ENCODE results near the gene SRP68.

The SRP68 gene

DNA sequence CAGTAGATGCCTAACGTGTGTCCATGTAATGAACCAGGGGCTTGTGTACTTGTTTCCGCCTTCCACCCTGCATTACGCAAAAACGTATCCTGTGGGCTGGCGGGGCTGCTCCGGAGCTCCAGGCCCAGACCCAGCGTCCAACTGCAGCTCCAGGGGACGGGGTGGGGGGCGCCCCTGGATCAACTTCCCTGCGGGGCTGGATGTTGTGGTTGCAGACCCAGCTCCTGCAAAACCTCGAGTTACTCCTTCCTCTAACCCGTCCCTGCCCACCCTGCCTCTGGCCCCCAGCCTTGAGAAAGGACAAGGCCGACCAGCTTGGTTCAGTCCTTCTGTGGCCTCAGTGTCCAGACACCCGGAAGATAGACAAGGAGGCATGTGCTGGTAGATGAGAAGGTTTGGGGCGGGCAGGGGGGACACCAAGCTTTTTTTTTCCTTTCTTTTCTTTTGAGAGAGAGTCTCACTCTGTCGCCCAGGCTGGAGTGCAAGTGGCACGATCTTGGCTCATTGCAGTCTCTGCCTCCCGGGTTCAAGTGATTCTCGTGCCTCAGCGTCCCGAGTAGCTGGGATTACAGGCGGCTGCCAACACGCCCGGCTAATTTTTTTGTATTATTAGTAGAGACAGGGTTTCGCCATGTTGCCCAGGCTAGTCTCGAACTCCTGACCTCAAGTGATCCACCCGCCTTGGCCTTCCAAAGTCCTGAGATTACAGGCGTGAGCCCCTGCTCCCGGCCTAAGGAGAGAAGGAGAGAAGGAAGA, 32.0 kb upstream of the SRP68 start:
- Histone ChIP-seq H3K9ac (ENCODE audit: low read depth in 1 of 2, low read length in 2 of 2) (peak overlapping the region; percentile 73 to 78), H3K27me3 (ENCODE audit: control insufficient read depth in 2 of 2, insufficient read depth in 2 of 2, low read length in 2 of 2) (no peaks in the 10 kb centered on the region), H3K9me3 (ENCODE audit: control insufficient read depth in 2 of 2, low read length in 2 of 2) (no peaks in the 10 kb centered on the region), H3K27ac (ENCODE audit: low read depth in 2 of 2, low read length in 2 of 2) (peak overlapping the region; percentile 58 to 77), H3K4me3 (ENCODE audit: low read length in 2 of 2) (peak overlapping the region; percentile 85 to 96), H3K4me1 (ENCODE audit: control insufficient read depth in 2 of 2, insufficient read depth in 2 of 2, low read length in 2 of 2) (peaks cover 15 to 19% of the 10 kb centered on the region in 2 donors), H3K36me3 (ENCODE audit: control insufficient read depth in 2 of 2, insufficient read depth in 2 of 2, low read length in 2 of 2) (peaks cover 8 to 21% of the 10 kb centered on the region in 2 donors)

DNA sequence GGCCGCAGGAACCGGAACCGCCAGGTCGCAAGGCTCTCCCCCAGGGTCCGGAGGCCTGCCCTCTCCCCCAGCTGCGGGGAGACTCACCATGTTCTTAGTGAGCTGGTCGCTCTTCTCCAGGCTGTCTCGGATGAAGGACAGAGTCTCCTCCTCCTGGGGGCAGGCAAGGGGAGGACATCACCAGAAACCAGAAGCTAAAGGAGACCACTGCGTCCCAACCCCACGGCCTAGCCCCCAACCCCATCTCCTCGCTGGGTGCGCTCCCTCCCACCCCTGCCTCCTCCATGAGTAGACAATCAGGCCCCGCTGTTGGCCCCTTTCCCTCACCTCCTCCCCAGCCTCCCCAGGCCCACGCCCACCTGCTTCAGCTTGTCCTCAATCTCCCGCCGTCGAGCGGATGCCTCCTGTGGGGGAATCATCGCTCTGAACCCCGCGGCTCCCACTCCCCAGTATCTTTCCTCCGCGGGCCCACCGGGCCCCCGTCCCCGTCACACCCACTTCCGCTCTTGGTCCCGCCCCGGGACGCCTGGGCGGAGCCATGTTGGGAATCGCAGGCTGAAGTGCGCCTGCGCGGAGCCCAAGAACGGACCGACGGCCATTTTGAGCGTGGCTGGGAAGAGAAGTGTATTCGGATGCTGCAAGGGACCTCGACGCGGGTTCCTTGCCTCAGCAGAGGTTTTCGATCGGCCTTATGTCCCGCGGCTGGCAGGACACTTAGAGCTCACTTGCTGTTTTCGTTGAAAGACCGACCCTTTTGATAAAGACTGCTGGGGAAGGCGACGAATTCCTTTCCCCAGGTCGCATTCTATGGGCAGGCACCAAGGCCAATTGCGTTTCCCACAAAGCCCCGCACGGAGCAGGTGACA, 31.2 kb upstream of the SRP68 start, which contains the start of gene EXOC7:
Gene EXOC7, minus strand, starts transcription at position 514 of the 866 bp plus-strand sequence. Its CDS starts 95 bp downstream, at position 419.
- Histone ChIP-seq H3K4me3 (ENCODE audit: low read length in 2 of 2) (peak within 1 kb of the TSS; percentile 85 to 96), H3K36me3 (ENCODE audit: control insufficient read depth in 2 of 2, insufficient read depth in 2 of 2, low read length in 2 of 2) (peaks cover 8 to 21% of the 10 kb centered on the region in 2 donors), H3K4me1 (ENCODE audit: control insufficient read depth in 2 of 2, insufficient read depth in 2 of 2, low read length in 2 of 2) (peaks cover 15 to 19% of the 10 kb centered on the region in 2 donors), H3K9ac (ENCODE audit: low read depth in 1 of 2, low read length in 2 of 2) (peak within 1 kb of the TSS; percentile 73 to 78), H3K27me3 (ENCODE audit: control insufficient read depth in 2 of 2, insufficient read depth in 2 of 2, low read length in 2 of 2) (no peaks in the 10 kb centered on the region), H3K27ac (ENCODE audit: low read depth in 2 of 2, low read length in 2 of 2) (peak within 1 kb of the TSS; percentile 58 to 77), H3K9me3 (ENCODE audit: control insufficient read depth in 2 of 2, low read length in 2 of 2) (no peaks in the 10 kb centered on the region)

GRCh38 chr17:76102944-76103273, 30.6 kb upstream of the SRP68 start:
- Histone ChIP-seq H3K4me1 (ENCODE audit: control insufficient read depth in 2 of 2, insufficient read depth in 2 of 2, low read length in 2 of 2) (peaks cover 15 to 19% of the 10 kb centered on the region in 2 donors), H3K9me3 (ENCODE audit: control insufficient read depth in 2 of 2, low read length in 2 of 2) (no peaks in the 10 kb centered on the region), H3K27me3 (ENCODE audit: control insufficient read depth in 2 of 2, insufficient read depth in 2 of 2, low read length in 2 of 2) (no peaks in the 10 kb centered on the region), H3K9ac (ENCODE audit: low read depth in 1 of 2, low read length in 2 of 2) (peak overlapping the region; percentile 73 to 78), H3K27ac (ENCODE audit: low read depth in 2 of 2, low read length in 2 of 2) (peak overlapping the region; percentile 58 to 77), H3K36me3 (ENCODE audit: control insufficient read depth in 2 of 2, insufficient read depth in 2 of 2, low read length in 2 of 2) (peaks cover 8 to 21% of the 10 kb centered on the region in 2 donors), H3K4me3 (ENCODE audit: low read length in 2 of 2) (peak overlapping the region; percentile 85 to 96)

DNA sequence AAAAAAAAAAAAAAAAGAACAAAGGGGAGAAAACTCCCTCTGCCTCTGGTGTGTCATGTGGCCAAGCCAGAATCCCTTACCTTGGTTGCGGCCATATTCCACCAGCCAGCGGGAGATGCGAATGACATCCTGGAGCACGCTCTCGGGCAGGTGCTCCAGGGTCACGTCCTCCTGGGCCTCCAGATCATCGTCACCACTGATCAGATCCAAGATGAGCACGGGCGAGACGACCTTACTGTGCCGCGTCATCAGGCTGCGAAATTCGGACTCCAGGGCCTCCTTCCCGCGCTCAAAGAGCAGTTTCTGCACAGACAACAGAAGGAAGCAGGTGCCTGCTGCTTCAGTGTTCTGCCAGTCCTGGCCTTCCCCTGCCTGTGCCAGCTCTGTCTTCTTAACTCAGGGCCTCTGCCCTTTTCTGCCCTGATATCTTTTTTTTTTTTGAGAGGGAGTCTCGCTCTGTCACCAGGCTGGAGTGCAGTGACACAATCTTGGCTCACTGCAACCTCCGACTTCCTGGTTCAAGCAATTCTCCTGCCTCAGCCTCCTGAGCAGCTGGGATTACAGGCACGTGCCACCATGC, 25.5 kb upstream of the SRP68 start:
- H3K27ac ChIP-seq (ENCODE audit: low read depth in 2 of 2, low read length in 2 of 2): no peak overlapping the region
- no peak overlapping the region for H3K4me3 ChIP-seq (ENCODE audit: low read length in 2 of 2)
- no peaks in the 10 kb centered on the region for H3K9me3 ChIP-seq (ENCODE audit: control insufficient read depth in 2 of 2, low read length in 2 of 2)
- H3K27me3 ChIP-seq (ENCODE audit: control insufficient read depth in 2 of 2, insufficient read depth in 2 of 2, low read length in 2 of 2): no peaks in the 10 kb centered on the region
- H3K9ac ChIP-seq (ENCODE audit: low read depth in 1 of 2, low read length in 2 of 2): no peak overlapping the region
- H3K4me1 ChIP-seq (ENCODE audit: control insufficient read depth in 2 of 2, insufficient read depth in 2 of 2, low read length in 2 of 2): peaks cover 2 to 10% of the 10 kb centered on the region in 2 donors
- H3K36me3 ChIP-seq (ENCODE audit: control insufficient read depth in 2 of 2, insufficient read depth in 2 of 2, low read length in 2 of 2): peaks cover 41 to 51% of the 10 kb centered on the region in 2 donors

DNA sequence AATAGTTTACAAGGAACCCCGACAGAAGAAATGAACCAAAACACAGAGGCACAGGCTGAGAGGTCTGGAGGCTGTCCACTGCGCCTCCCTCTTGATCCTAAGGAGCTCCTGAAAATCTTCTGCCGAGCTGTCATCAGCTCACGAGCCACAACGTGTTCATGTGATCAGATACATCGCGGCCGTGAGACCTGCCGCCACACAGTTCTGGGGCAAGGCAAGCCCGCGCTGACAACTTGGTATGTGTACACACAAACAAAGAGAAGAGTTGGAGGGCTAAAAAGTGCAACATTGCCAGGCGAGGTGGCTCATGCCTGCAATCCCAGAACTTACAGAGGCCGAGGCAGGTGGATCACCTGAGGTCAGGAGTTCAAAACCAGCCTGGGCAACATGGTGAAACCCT, 23.6 kb upstream of the SRP68 start:
- Histone ChIP-seq H3K4me1 (ENCODE audit: control insufficient read depth in 2 of 2, insufficient read depth in 2 of 2, low read length in 2 of 2) (no peaks in the 10 kb centered on the region), H3K9me3 (ENCODE audit: control insufficient read depth in 2 of 2, low read length in 2 of 2) (no peaks in the 10 kb centered on the region), H3K4me3 (ENCODE audit: low read length in 2 of 2) (no peak overlapping the region), H3K36me3 (ENCODE audit: control insufficient read depth in 2 of 2, insufficient read depth in 2 of 2, low read length in 2 of 2) (peaks cover 43 to 51% of the 10 kb centered on the region in 2 donors), H3K9ac (ENCODE audit: low read depth in 1 of 2, low read length in 2 of 2) (no peak overlapping the region), H3K27ac (ENCODE audit: low read depth in 2 of 2, low read length in 2 of 2) (no peak overlapping the region), H3K27me3 (ENCODE audit: control insufficient read depth in 2 of 2, insufficient read depth in 2 of 2, low read length in 2 of 2) (no peaks in the 10 kb centered on the region)

GRCh38 chr17:76094046-76094445, 21.7 kb upstream of the SRP68 start:
- H3K4me1 ChIP-seq (ENCODE audit: control insufficient read depth in 2 of 2, insufficient read depth in 2 of 2, low read length in 2 of 2): no peaks in the 10 kb centered on the region
- no peak overlapping the region for H3K27ac ChIP-seq (ENCODE audit: low read depth in 2 of 2, low read length in 2 of 2)
- H3K27me3 ChIP-seq (ENCODE audit: control insufficient read depth in 2 of 2, insufficient read depth in 2 of 2, low read length in 2 of 2): no peaks in the 10 kb centered on the region
- H3K9me3 ChIP-seq (ENCODE audit: control insufficient read depth in 2 of 2, low read length in 2 of 2): no peaks in the 10 kb centered on the region
- no peak overlapping the region for H3K9ac ChIP-seq (ENCODE audit: low read depth in 1 of 2, low read length in 2 of 2)
- H3K36me3 ChIP-seq (ENCODE audit: control insufficient read depth in 2 of 2, insufficient read depth in 2 of 2, low read length in 2 of 2): peaks cover 57 to 61% of the 10 kb centered on the region in 2 donors
- no peak overlapping the region for H3K4me3 ChIP-seq (ENCODE audit: low read length in 2 of 2)

DNA sequence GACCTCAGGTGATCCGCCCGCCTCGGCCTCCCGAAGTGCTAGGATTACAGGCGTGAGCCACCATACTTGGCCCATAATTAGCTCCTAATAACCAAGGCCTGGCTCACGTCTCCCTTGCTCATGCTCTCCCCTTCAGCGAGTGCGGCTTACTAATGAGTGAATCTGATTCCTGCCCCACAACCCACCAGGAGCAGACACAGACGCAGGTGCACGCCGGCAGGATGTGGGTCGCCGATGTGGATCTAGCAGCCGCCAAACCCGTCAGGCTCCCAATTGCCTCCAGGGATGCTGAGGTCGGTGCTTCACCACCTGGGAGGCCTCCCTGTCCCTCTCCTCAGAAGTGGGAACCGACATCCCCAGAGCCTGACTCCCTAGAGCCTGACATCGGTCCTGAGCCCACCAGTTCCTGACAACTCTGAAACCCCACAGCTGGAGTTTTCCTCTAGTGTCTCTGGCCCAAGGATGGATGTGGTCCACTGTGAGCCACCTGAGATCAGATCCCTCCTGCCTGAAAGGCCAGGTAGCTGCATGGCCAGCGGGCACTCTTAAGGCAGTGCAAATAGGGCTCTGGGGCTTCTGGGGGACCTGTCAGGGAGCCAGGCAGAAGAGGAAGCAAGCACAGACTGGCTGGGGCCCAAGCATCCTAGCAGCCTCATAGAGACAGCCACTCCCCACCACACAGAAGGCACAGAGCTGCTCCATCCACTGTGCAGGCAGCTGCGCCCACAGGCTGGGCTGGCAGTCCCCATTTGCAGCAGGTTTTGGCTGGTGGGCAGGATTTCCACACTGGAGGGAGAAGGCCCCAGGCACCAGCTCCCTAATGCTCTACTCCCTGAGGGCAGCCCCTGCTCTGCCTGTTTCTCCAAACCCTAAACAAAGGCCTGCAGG, 20.5 kb upstream of the SRP68 start:
- H3K4me1 ChIP-seq (ENCODE audit: control insufficient read depth in 2 of 2, insufficient read depth in 2 of 2, low read length in 2 of 2): no peaks in the 10 kb centered on the region
- H3K27ac ChIP-seq (ENCODE audit: low read depth in 2 of 2, low read length in 2 of 2): no peak overlapping the region
- H3K9ac ChIP-seq (ENCODE audit: low read depth in 1 of 2, low read length in 2 of 2): no peak overlapping the region
- H3K36me3 ChIP-seq (ENCODE audit: control insufficient read depth in 2 of 2, insufficient read depth in 2 of 2, low read length in 2 of 2): peaks cover 69 to 71% of the 10 kb centered on the region in 2 donors
- no peak overlapping the region for H3K4me3 ChIP-seq (ENCODE audit: low read length in 2 of 2)
- no peaks in the 10 kb centered on the region for H3K9me3 ChIP-seq (ENCODE audit: control insufficient read depth in 2 of 2, low read length in 2 of 2)
- H3K27me3 ChIP-seq (ENCODE audit: control insufficient read depth in 2 of 2, insufficient read depth in 2 of 2, low read length in 2 of 2): no peaks in the 10 kb centered on the region

DNA sequence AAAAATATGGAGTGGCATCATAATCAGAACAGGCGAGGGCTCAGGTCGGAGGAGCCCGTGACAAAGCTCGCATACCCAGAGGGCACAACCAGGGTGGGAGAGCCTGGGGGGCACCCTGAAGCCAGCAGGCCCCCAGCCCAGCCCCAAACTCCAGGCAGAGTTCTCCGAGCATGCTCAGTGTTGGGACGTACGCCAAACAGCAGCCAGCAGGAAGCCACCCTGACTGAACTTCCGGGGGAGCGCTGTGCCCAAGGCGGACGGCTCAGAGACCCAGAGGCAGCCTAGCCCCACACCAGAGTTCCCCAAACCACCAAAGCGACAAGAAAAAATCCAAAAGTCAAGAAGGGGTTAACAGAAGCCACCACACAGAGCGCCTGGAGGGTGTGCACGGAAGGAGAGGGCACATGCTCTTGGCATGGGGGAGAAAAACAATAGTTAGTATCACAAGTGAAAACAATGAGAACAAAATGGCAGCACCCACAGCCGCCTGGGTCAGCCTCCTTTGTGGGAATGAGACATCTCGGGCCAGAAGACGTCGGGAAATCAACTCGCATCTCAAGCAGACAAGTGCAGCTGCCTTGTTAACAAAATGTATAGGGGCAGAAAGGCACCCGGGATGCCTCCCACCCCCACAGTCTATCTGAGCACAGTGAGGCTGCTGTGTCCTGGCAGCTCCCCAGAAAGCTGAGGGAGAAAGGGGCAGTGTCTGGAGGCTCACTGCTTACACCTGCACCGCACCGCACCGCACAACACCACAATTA, 19.4 kb upstream of the SRP68 start:
- Histone ChIP-seq H3K27ac (ENCODE audit: low read depth in 2 of 2, low read length in 2 of 2) (no peak overlapping the region), H3K36me3 (ENCODE audit: control insufficient read depth in 2 of 2, insufficient read depth in 2 of 2, low read length in 2 of 2) (peaks cover 69 to 73% of the 10 kb centered on the region in 2 donors), H3K4me3 (ENCODE audit: low read length in 2 of 2) (no peak overlapping the region), H3K27me3 (ENCODE audit: control insufficient read depth in 2 of 2, insufficient read depth in 2 of 2, low read length in 2 of 2) (no peaks in the 10 kb centered on the region), H3K4me1 (ENCODE audit: control insufficient read depth in 2 of 2, insufficient read depth in 2 of 2, low read length in 2 of 2) (no peaks in the 10 kb centered on the region), H3K9me3 (ENCODE audit: control insufficient read depth in 2 of 2, low read length in 2 of 2) (no peaks in the 10 kb centered on the region), H3K9ac (ENCODE audit: low read depth in 1 of 2, low read length in 2 of 2) (no peak overlapping the region)

GRCh38 chr17:76090517-76091129, 18.3 kb upstream of the SRP68 start:
- Histone ChIP-seq H3K27me3 (ENCODE audit: control insufficient read depth in 2 of 2, insufficient read depth in 2 of 2, low read length in 2 of 2) (no peaks in the 10 kb centered on the region), H3K27ac (ENCODE audit: low read depth in 2 of 2, low read length in 2 of 2) (no peak overlapping the region), H3K9ac (ENCODE audit: low read depth in 1 of 2, low read length in 2 of 2) (no peak overlapping the region), H3K4me1 (ENCODE audit: control insufficient read depth in 2 of 2, insufficient read depth in 2 of 2, low read length in 2 of 2) (no peaks in the 10 kb centered on the region), H3K4me3 (ENCODE audit: low read length in 2 of 2) (no peak overlapping the region), H3K36me3 (ENCODE audit: control insufficient read depth in 2 of 2, insufficient read depth in 2 of 2, low read length in 2 of 2) (peaks cover 72 to 75% of the 10 kb centered on the region in 2 donors), H3K9me3 (ENCODE audit: control insufficient read depth in 2 of 2, low read length in 2 of 2) (no peaks in the 10 kb centered on the region)

All from mucosa of rectum (tissue), 2 donors.